B cell (primary cell): ENCODE results near the gene ANGPTL7. TPM values are rescaled to one million over a fixed set of nuclear protein-coding genes. Genes with fewer than 3 reads are reported as not detected.

Experiments
- ATAC-seq: fragments of 200-7000 bp; cut with Tn5 transposase; one replicate; pipeline ENCODE4 v1.10.0; 2021; ENCODE audit warnings: low read depth, mild to moderate bottlenecking, moderate number of reproducible peaks, moderate library complexity
- CTCF ChIA-PET: fragments of 350-600 bp; sonication (Branson Sonifier 250); formaldehyde crosslinking; loops from one replicate; lab custom pipeline; 2021; ENCODE audit warnings: antibody characterized with exemption, inconsistent platforms; lab: Charles Lee
- POLR2A ChIA-PET: fragments of 350-600 bp; sonication (Branson Sonifier 250); formaldehyde crosslinking; loops from one replicate; lab custom pipeline; 2021; ENCODE audit warnings: antibody characterized with exemption; lab: Charles Lee
- DNase-seq: peaks from one replicate; pipeline ENCODE4 v3.0.0; 2013
- H2AFZ ChIP-seq: 2 replicates; pipeline ENCODE4 v1.6.1; 2012; ENCODE audit warnings: mild to moderate bottlenecking, low read depth, low read length; ENCODE audit not compliant: insufficient read depth, poor library complexity, severe bottlenecking
- H3K27ac ChIP-seq, 2 donors: 1 replicate in 1 of 2; 2 replicates in 1 of 2; pipeline ENCODE4 v1.5.1; 2012 to 2013; ENCODE audit warnings: low read length in 2 of 2, mild to moderate bottlenecking in 2 of 2, moderate library complexity in 1 of 2
- H3K27me3 ChIP-seq, 4 experiments: fragments of 200-600 bp in 1 of 4; sonication (generic) in 1 of 4; replicated peaks in 1 of 4; 1 replicate in 2 of 4; 2 replicates in 2 of 4; pipeline versions ENCODE4 v1.6.1 to v1.7.0; 2013 to 2016; ENCODE audit warnings: low read length in 3 of 4, mild to moderate bottlenecking in 2 of 4, mixed read lengths in 1 of 4, moderate library complexity in 1 of 4; ENCODE audit not compliant: insufficient read depth in 4 of 4, control insufficient read depth in 3 of 4; ENCODE audit errors: control extremely low read depth in 1 of 4
- H3K36me3 ChIP-seq, 2 experiments: replicated peaks in 1 of 2; 1 replicate in 1 of 2; 2 replicates in 1 of 2; pipeline versions ENCODE4 v1.6.1 to v1.7.1; 2013; ENCODE audit warnings: low read length in 1 of 2; ENCODE audit not compliant: insufficient read depth in 2 of 2, control insufficient read depth in 1 of 2; ENCODE audit errors: control extremely low read depth in 1 of 2, extremely low read depth in 1 of 2
- H3K4me1 ChIP-seq, 2 donors: fragments of 200-600 bp in 1 of 2; sonication (generic) in 1 of 2; 1 replicate in 1 of 2; 2 replicates in 1 of 2; pipeline versions ENCODE4 v1.5.1 to v1.6.1; 2013 to 2017; ENCODE audit warnings: low read length in 2 of 2; ENCODE audit not compliant: control insufficient read depth in 2 of 2, insufficient read depth in 2 of 2
- H3K4me2 ChIP-seq: replicated peaks from 2 replicates; pipeline ENCODE3; 2012; ENCODE audit warnings: mild to moderate bottlenecking, low read depth, low read length; ENCODE audit not compliant: poor library complexity, severe bottlenecking
- H3K4me3 ChIP-seq, 5 experiments: fragments of 200-600 bp in 1 of 5; sonication (generic) in 1 of 5; 1 replicate in 3 of 5; 2 replicates in 2 of 5; pipeline versions ENCODE4 v1.5.1 to v1.7.0; 2011 to 2016; ENCODE audit warnings: low read length in 4 of 5, mild to moderate bottlenecking in 4 of 5, low read depth in 2 of 5, control low read depth in 1 of 5, moderate library complexity in 1 of 5; ENCODE audit not compliant: insufficient read depth in 1 of 5; ENCODE audit errors: control extremely low read depth in 1 of 5, extremely low read depth in 1 of 5
- H3K79me2 ChIP-seq: fragments of 200-600 bp; sonication (generic); one replicate; pipeline ENCODE4 v1.6.0; 2016; ENCODE audit warnings: low read length; ENCODE audit not compliant: control insufficient read depth, insufficient read depth
- H3K9ac ChIP-seq: fragments of 200-600 bp; sonication (generic); 2 replicates; pipeline ENCODE4 v1.6.1; 2017; ENCODE audit warnings: mild to moderate bottlenecking, low read length, moderate library complexity
- H3K9me3 ChIP-seq, 3 donors: one replicate each; pipeline versions ENCODE4 v1.6.1 to v1.7.1; 2013; ENCODE audit warnings: low read length in 2 of 3; ENCODE audit not compliant: control insufficient read depth in 2 of 3, insufficient read depth in 1 of 3; ENCODE audit errors: control extremely low read depth in 1 of 3
- H4K20me1 ChIP-seq: 2 replicates; pipeline ENCODE4 v1.6.0; 2012; ENCODE audit warnings: mild to moderate bottlenecking, low read length; ENCODE audit not compliant: insufficient read depth, control insufficient read depth, poor library complexity, severe bottlenecking
- H3K27ac Mint-ChIP-seq: one replicate; pipeline ENCODE4 v1.8.0; 2021; ENCODE audit warnings: mixed read lengths
- H3K27me3 Mint-ChIP-seq: one replicate; pipeline ENCODE4 v1.8.0; 2021; ENCODE audit warnings: mixed read lengths
- H3K4me1 Mint-ChIP-seq: one replicate; pipeline ENCODE4 v1.8.0; 2021; ENCODE audit warnings: mixed read lengths
- H3K4me3 Mint-ChIP-seq: one replicate; pipeline ENCODE4 v1.8.0; 2021; ENCODE audit warnings: mixed read lengths
- H3K9me3 Mint-ChIP-seq: one replicate; pipeline ENCODE4 v1.8.0; 2022; ENCODE audit warnings: mixed read lengths; ENCODE audit not compliant: insufficient read depth
- EZH2 ChIP-seq: IDR thresholded peaks from 2 replicates; pipeline ENCODE4 v1.6.1; 2012; ENCODE audit warnings: borderline replicate concordance, low read depth, mild to moderate bottlenecking, moderate library complexity, low read length; ENCODE audit not compliant: insufficient read depth, poor library complexity, severe bottlenecking
- WGBS: methylation state at CpG from one replicate; pipeline ENCODE4 v1.1.5; 2013; ENCODE audit warnings: missing lambda C conversion rate; ENCODE audit not compliant: insufficient coverage; 5-methylcytosine and 5-hydroxymethylcytosine counted together
- intact Hi-C: fragments of 100-400 bp; cut with micrococcal nuclease; formaldehyde crosslinking; loops from one replicate; pipeline ENCODE4 v1.10.0; 2022
- polyA plus RNA-seq: library from polyadenylated mRNA; depleted of rRNA; stranded (reverse); fragments of >200 nt; gene quantifications from 2 replicates; pipeline ENCODE4 v1.2.3, GENCODE V29; 2012
- total RNA-seq, 2 donors: library from RNA; stranded (reverse); fragments of 120-200 nt in 1 of 2; gene quantifications; 1 replicate in 1 of 2; 2 replicates in 1 of 2; pipeline versions ENCODE4 v1.2.3 to v1.2.4, GENCODE V29; 2013 to 2022
- TF ChIP-seq, protein P1 (sequence below): fragments of 200-600 bp; IDR thresholded peaks from one replicate; pipeline ENCODE4 v1.8.0; 2022; ENCODE audit warnings: antibody characterized with exemption, mild to moderate bottlenecking

Gene ANGPTL7
- total and polyA plus RNA-seq, 2 donors (not counting 1 experiment from before 2014, with no cell fraction given): not detected

DNA sequence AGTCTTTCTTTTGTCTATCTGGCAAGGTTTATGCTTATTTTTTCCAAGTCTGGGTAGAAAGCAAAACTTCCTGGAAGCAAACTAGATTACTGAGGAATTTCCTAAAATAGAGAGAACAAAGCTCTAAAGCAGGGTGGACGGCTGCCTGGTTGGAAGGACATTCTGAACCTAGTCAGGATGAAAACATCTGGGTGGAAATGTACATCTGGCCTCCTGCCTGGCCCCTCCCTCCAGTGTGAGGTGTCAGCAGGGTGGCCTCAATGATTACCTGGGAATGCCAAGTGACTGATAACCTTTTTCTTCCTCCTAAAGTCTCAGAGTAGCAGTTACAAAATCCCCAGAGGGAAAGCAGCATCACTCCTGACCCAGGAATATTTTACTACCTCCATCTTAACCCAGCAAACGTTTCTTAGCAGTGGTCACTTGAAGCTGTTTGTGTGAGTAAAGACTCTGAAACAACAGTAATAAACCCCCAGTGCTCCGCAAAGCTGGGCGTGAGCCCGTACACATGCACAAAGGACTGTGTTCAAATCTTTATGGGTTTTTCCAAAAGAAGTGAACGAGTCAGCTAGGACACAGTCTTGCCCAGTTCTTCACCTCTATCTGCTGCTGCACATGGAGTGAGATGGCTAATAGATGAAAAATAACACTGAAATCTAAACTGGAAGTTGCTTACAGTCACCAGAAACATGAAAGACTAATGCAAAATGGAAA is 18.9 kb downstream of the ANGPTL7 start:
- Mint-ChIP-seq H3K27me3 (no peaks in the 10 kb centered on the region), H3K4me3 (no peak overlapping the region), H3K9me3 (no peaks in the 10 kb centered on the region), H3K27ac (no peak overlapping the region), H3K4me1 (no peaks in the 10 kb centered on the region)
- no peak for DNase-seq
- Histone ChIP-seq H3K4me3 (no peak overlapping the region), H2AFZ (no peak overlapping the region), H3K9ac (no peak overlapping the region), H3K27ac (no peak overlapping the region), H3K4me2 (no peak overlapping the region), H3K9me3 (no peaks in the 10 kb centered on the region), H3K36me3 (peaks cover 3 to 86% of the 10 kb centered on the region in 2 experiments), H4K20me1 (no peaks in the 10 kb centered on the region), H3K27me3 (no peaks in the 10 kb centered on the region), H3K4me1 (no peaks in the 10 kb centered on the region), H3K79me2 (no peaks in the 10 kb centered on the region)
- ChIA-PET POLR2A (no interaction called here), CTCF (interaction anchor here (0.8 kb wide), 1 partner anchor 25 kb away, joined by 3 read pairs; no protein-coding TSS in a partner anchor)
- intact Hi-C loops: no loop called here
- TF ChIP-seq EZH2: no peak
- TF ChIP-seq, protein P1, sequence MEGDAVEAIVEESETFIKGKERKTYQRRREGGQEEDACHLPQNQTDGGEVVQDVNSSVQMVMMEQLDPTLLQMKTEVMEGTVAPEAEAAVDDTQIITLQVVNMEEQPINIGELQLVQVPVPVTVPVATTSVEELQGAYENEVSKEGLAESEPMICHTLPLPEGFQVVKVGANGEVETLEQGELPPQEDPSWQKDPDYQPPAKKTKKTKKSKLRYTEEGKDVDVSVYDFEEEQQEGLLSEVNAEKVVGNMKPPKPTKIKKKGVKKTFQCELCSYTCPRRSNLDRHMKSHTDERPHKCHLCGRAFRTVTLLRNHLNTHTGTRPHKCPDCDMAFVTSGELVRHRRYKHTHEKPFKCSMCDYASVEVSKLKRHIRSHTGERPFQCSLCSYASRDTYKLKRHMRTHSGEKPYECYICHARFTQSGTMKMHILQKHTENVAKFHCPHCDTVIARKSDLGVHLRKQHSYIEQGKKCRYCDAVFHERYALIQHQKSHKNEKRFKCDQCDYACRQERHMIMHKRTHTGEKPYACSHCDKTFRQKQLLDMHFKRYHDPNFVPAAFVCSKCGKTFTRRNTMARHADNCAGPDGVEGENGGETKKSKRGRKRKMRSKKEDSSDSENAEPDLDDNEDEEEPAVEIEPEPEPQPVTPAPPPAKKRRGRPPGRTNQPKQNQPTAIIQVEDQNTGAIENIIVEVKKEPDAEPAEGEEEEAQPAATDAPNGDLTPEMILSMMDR: no peak
- no peak for ATAC-seq
- 100% methylated on average over 5 of the region's 6 CpGs for WGBS

DNA sequence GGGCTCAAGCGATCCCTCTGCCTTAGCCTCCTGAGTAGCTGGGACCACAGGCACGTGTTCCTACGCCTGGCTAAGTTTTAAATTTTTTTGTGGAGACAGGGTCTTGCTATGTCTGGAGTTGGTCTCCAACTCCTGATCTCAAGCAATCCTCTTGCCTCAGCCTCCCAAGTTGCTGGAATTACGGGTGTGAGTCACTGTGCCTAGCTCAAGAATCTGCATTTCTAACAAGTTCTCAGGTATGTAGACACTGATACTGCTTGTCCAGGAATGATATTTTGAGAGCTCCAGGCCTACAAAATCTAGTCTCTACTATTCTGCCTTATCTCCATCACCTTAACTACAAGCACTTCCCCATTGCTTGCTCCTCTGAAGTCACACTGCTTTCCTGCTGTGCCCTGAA is 22.3 kb downstream of the ANGPTL7 start:
- Histone ChIP-seq H3K9ac (no peak overlapping the region), H3K9me3 (no peaks in the 10 kb centered on the region), H3K4me3 (no peak overlapping the region), H3K4me2 (no peak overlapping the region), H4K20me1 (no peaks in the 10 kb centered on the region), H3K4me1 (no peaks in the 10 kb centered on the region), H2AFZ (no peak overlapping the region), H3K27me3 (no peaks in the 10 kb centered on the region), H3K36me3 (peaks cover 6 to 89% of the 10 kb centered on the region in 2 experiments), H3K27ac (no peak overlapping the region), H3K79me2 (no peaks in the 10 kb centered on the region)
- TF ChIP-seq EZH2: no peak
- TF ChIP-seq, protein P1: no peak
- DNase-seq (no peak), ATAC-seq (no peak)
- Mint-ChIP-seq H3K9me3 (no peaks in the 10 kb centered on the region), H3K4me3 (no peak overlapping the region), H3K27me3 (no peaks in the 10 kb centered on the region), H3K4me1 (no peaks in the 10 kb centered on the region), H3K27ac (no peak overlapping the region)
- 95% methylated on average over 2 of the region's 4 CpGs for WGBS
- ChIA-PET POLR2A (no interaction called here), CTCF (interaction anchor here (1.0 to 1.7 kb wide), 2 partner anchors 15 to 30 kb away, joined by 3 to 5 read pairs; no protein-coding TSS in a partner anchor)
- intact Hi-C loops: no loop called here
